HUDEP-2 (cell line): ENCODE data around the gene UBE2V1.
"Not testable (repeated sequence)": the region's sequence is repeated elsewhere in the genome, so short reads cannot be mapped to it uniquely, and the experiment has no call there.

Source experiments
- DNase-seq, 76 experiments: peaks; one replicate each; lab custom pipeline; 2025; ENCODE audit not compliant: unreplicated experiment in 76 of 76; lab: John Stamatoyannopoulos, UW

UBE2V1 gene

GRCh38 chr20:50099565-50099991, 13.4 kb downstream of the UBE2V1 start:
- no peak for DNase-seq

GRCh38 chr20:50099113-50099512, 13.8 kb downstream of the UBE2V1 start:
- peak in 1 of 76 experiments; percentile 9 for DNase-seq

GRCh38 chr20:50098259-50098658, 14.7 kb downstream of the UBE2V1 start:
- peak in 50 of 76 experiments; percentile 13 to 84 (median 46) for DNase-seq

- DNase-seq = no peak
Observed at GRCh38 chr20:50097843-50098242, 15.1 kb downstream of the UBE2V1 start.

- no peak for DNase-seq
Observed at GRCh38 chr20:50096237-50096636, 16.7 kb downstream of the UBE2V1 start.

- peak in 3 of 76 experiments; percentile 6 to 9 (median 7) for DNase-seq
Observed at GRCh38 chr20:50095476-50096078, 17.4 kb downstream of the UBE2V1 start.

GRCh38 chr20:50094522-50094921, 18.4 kb downstream of the UBE2V1 start:
- DNase-seq = no peak

GRCh38 chr20:50093240-50093639, 19.7 kb downstream of the UBE2V1 start:
- DNase-seq = no peak

GRCh38 chr20:50092436-50092835, 20.5 kb downstream of the UBE2V1 start:
- DNase-seq = no peak

GRCh38 chr20:50089787-50090177, 23.2 kb downstream of the UBE2V1 start:
- DNase-seq = no peak

GRCh38 chr20:50089140-50089786, 23.7 kb downstream of the UBE2V1 start:
- no peak for DNase-seq

GRCh38 chr20:50088022-50088421, 24.9 kb downstream of the UBE2V1 start:
- DNase-seq = no peak

- peak in 14 of 76 experiments; percentile 7 to 35 (median 19) for DNase-seq
Observed at GRCh38 chr20:50085481-50086365, 27.2 kb downstream of the UBE2V1 start.

GRCh38 chr20:50085146-50085480, 27.8 kb downstream of the UBE2V1 start:
- no peak for DNase-seq

GRCh38 chr20:50083034-50083433, 29.9 kb downstream of the UBE2V1 start:
- no peak for DNase-seq

GRCh38 chr20:50082056-50082455, 30.9 kb downstream of the UBE2V1 start:
- DNase-seq = not testable (repeated sequence)

- no peak for DNase-seq
Observed at GRCh38 chr20:50077818-50078601, 34.9 kb downstream of the UBE2V1 start.

GRCh38 chr20:50073500-50073899, 39.5 kb downstream of the UBE2V1 start:
- no peak for DNase-seq

- DNase-seq = peak in 72 of 76 experiments; percentile 2 to 93 (median 76)
Observed at GRCh38 chr20:50071039-50071888, 41.7 kb downstream of the UBE2V1 start.

GRCh38 chr20:50070361-50070760, 42.6 kb downstream of the UBE2V1 start:
- peak in 1 of 76 experiments; percentile 7 for DNase-seq
